ENCODE measurements around the gene CLEC3B.
A peak's percentile ranks its signal among the peaks of the same experiment; 100 is the strongest.

The CLEC3B gene

GRCh38 chr3:45021524-45022297, 4.4 kb upstream of the CLEC3B start:
- H4K91ac ChIP-seq (ENCODE audit: low read depth, low read length, poor library complexity) = no peak overlapping the region
- H4K8ac ChIP-seq (ENCODE audit: low read depth, low read length) = no peak overlapping the region
- H2BK15ac ChIP-seq (ENCODE audit: low read length) = no peak overlapping the region
- no peak overlapping the region for H3K4me2 ChIP-seq (ENCODE audit: insufficient read depth, low read length, poor library complexity, severe bottlenecking)
- H3K18ac ChIP-seq (ENCODE audit: low read length) = no peak overlapping the region
- no peak overlapping the region for H3K14ac ChIP-seq (ENCODE audit: low read length)
- no peak overlapping the region for H2AK5ac ChIP-seq (ENCODE audit: low read depth, low read length)
- H3K23ac ChIP-seq (ENCODE audit: low read depth, low read length, poor library complexity) = no peak overlapping the region
- no peak overlapping the region for H3K27ac ChIP-seq (replicated peaks; ENCODE audit: low read length)
- H3K4me1 ChIP-seq (ENCODE audit: control insufficient read depth in 2 of 2, insufficient read depth in 1 of 2, low read depth in 1 of 2, low read length in 2 of 2) = peaks cover 0 to 2% of the 10 kb centered on the region in 2 donors
- no peak overlapping the region for H2AFZ ChIP-seq (ENCODE audit: low read length)
- no peak overlapping the region for H2BK5ac ChIP-seq (ENCODE audit: low read length)
- H3K36me3 ChIP-seq (replicated peaks in 1 of 2; ENCODE audit: control insufficient read depth in 2 of 2, insufficient read depth in 2 of 2, low read length in 2 of 2) = no peaks in the 10 kb centered on the region
- no CpG with 5 or more reads among the region's 12 CpGs for WGBS, 2 donors (ENCODE audit: extremely low coverage in 2 of 2, insufficient read length in 2 of 2, insufficient replicate concordance in 1 of 2)
- H3K4ac ChIP-seq (ENCODE audit: low read length) = no peak overlapping the region
- no peak overlapping the region for H2BK12ac ChIP-seq (ENCODE audit: low read length)
- H2BK120ac ChIP-seq (ENCODE audit: low read depth, low read length) = no peak overlapping the region
- H3K79me1 ChIP-seq (ENCODE audit: low read depth, low read length) = no peaks in the 10 kb centered on the region
- H3K9me3 ChIP-seq (replicated peaks in 1 of 2; ENCODE audit: control insufficient read depth in 2 of 2, insufficient read depth in 1 of 2, low read depth in 1 of 2, low read length in 2 of 2) = no peaks in the 10 kb centered on the region
- DNase-seq (ENCODE audit: low spot score) = no peak
- no peak overlapping the region for H3K9ac ChIP-seq (ENCODE audit: low read depth, low read length, poor library complexity)
- no peaks in the 10 kb centered on the region for H3K27me3 ChIP-seq (ENCODE audit: control insufficient read depth in 3 of 3, insufficient read depth in 3 of 3, low read depth in 1 of 3, low read length in 3 of 3)
- no peak overlapping the region for H3K4me3 ChIP-seq (ENCODE audit: low read length in 2 of 2)

GRCh38 chr3:45023675-45024074, 2.4 kb upstream of the CLEC3B start:
- WGBS, 2 donors (ENCODE audit: extremely low coverage in 2 of 2, insufficient read length in 2 of 2, insufficient replicate concordance in 1 of 2) = no CpG with 5 or more reads among the region's 3 CpGs
- H3K79me1 ChIP-seq (ENCODE audit: low read depth, low read length) = no peaks in the 10 kb centered on the region
- no peaks in the 10 kb centered on the region for H3K9me3 ChIP-seq (replicated peaks in 1 of 2; ENCODE audit: control insufficient read depth in 2 of 2, insufficient read depth in 1 of 2, low read depth in 1 of 2, low read length in 2 of 2)
- H3K36me3 ChIP-seq (replicated peaks in 1 of 2; ENCODE audit: control insufficient read depth in 2 of 2, insufficient read depth in 2 of 2, low read length in 2 of 2) = no peaks in the 10 kb centered on the region
- no peak overlapping the region for H3K9ac ChIP-seq (ENCODE audit: low read depth, low read length, poor library complexity)
- H3K18ac ChIP-seq (ENCODE audit: low read length) = no peak overlapping the region
- peaks cover 0 to 11% of the 10 kb centered on the region in 2 donors for H3K4me1 ChIP-seq (ENCODE audit: control insufficient read depth in 2 of 2, insufficient read depth in 1 of 2, low read depth in 1 of 2, low read length in 2 of 2)
- H2BK15ac ChIP-seq (ENCODE audit: low read length) = no peak overlapping the region
- H2BK5ac ChIP-seq (ENCODE audit: low read length) = no peak overlapping the region
- H3K4me2 ChIP-seq (ENCODE audit: insufficient read depth, low read length, poor library complexity, severe bottlenecking) = no peak overlapping the region
- H4K8ac ChIP-seq (ENCODE audit: low read depth, low read length) = no peak overlapping the region
- H4K91ac ChIP-seq (ENCODE audit: low read depth, low read length, poor library complexity) = no peak overlapping the region
- no peak for DNase-seq (ENCODE audit: low spot score)
- no peak overlapping the region for H3K4me3 ChIP-seq (ENCODE audit: low read length in 2 of 2)
- no peak overlapping the region for H2AK5ac ChIP-seq (ENCODE audit: low read depth, low read length)
- no peak overlapping the region for H3K23ac ChIP-seq (ENCODE audit: low read depth, low read length, poor library complexity)
- H3K27me3 ChIP-seq (ENCODE audit: control insufficient read depth in 3 of 3, insufficient read depth in 3 of 3, low read depth in 1 of 3, low read length in 3 of 3) = no peaks in the 10 kb centered on the region
- H3K14ac ChIP-seq (ENCODE audit: low read length) = no peak overlapping the region
- no peak overlapping the region for H3K4ac ChIP-seq (ENCODE audit: low read length)
- H2BK120ac ChIP-seq (ENCODE audit: low read depth, low read length) = no peak overlapping the region
- H3K27ac ChIP-seq (replicated peaks; ENCODE audit: low read length) = no peak overlapping the region
- no peak overlapping the region for H2BK12ac ChIP-seq (ENCODE audit: low read length)
- no peak overlapping the region for H2AFZ ChIP-seq (ENCODE audit: low read length)

- no peaks in the 10 kb centered on the region for H3K79me1 ChIP-seq (ENCODE audit: low read depth, low read length)
- no peak overlapping the region for H2BK12ac ChIP-seq (ENCODE audit: low read length)
- no peak overlapping the region for H3K9ac ChIP-seq (ENCODE audit: low read depth, low read length, poor library complexity)
- H3K4me2 ChIP-seq (ENCODE audit: insufficient read depth, low read length, poor library complexity, severe bottlenecking) = no peak overlapping the region
- no peak overlapping the region for H2AFZ ChIP-seq (ENCODE audit: low read length)
- no peak overlapping the region for H2BK5ac ChIP-seq (ENCODE audit: low read length)
- peaks cover 0 to 11% of the 10 kb centered on the region in 2 donors for H3K4me1 ChIP-seq (ENCODE audit: control insufficient read depth in 2 of 2, insufficient read depth in 1 of 2, low read depth in 1 of 2, low read length in 2 of 2)
- WGBS, 2 donors (ENCODE audit: extremely low coverage in 2 of 2, insufficient read length in 2 of 2, insufficient replicate concordance in 1 of 2) = no CpG with 5 or more reads among the region's 6 CpGs
- no peak overlapping the region for H3K27ac ChIP-seq (replicated peaks; ENCODE audit: low read length)
- no peak overlapping the region for H3K4me3 ChIP-seq (ENCODE audit: low read length in 2 of 2)
- no peak overlapping the region for H4K91ac ChIP-seq (ENCODE audit: low read depth, low read length, poor library complexity)
- H4K8ac ChIP-seq (ENCODE audit: low read depth, low read length) = no peak overlapping the region
- no peak overlapping the region for H2BK120ac ChIP-seq (ENCODE audit: low read depth, low read length)
- no peak overlapping the region for H3K18ac ChIP-seq (ENCODE audit: low read length)
- H2BK15ac ChIP-seq (ENCODE audit: low read length) = no peak overlapping the region
- H3K4ac ChIP-seq (ENCODE audit: low read length) = no peak overlapping the region
- no peak overlapping the region for H3K23ac ChIP-seq (ENCODE audit: low read depth, low read length, poor library complexity)
- no peak for DNase-seq (ENCODE audit: low spot score)
- H3K9me3 ChIP-seq (replicated peaks in 1 of 2; ENCODE audit: control insufficient read depth in 2 of 2, insufficient read depth in 1 of 2, low read depth in 1 of 2, low read length in 2 of 2) = no peaks in the 10 kb centered on the region
- no peak overlapping the region for H2AK5ac ChIP-seq (ENCODE audit: low read depth, low read length)
- H3K27me3 ChIP-seq (ENCODE audit: control insufficient read depth in 3 of 3, insufficient read depth in 3 of 3, low read depth in 1 of 3, low read length in 3 of 3) = no peaks in the 10 kb centered on the region
- no peaks in the 10 kb centered on the region for H3K36me3 ChIP-seq (replicated peaks in 1 of 2; ENCODE audit: control insufficient read depth in 2 of 2, insufficient read depth in 2 of 2, low read length in 2 of 2)
- no peak overlapping the region for H3K14ac ChIP-seq (ENCODE audit: low read length)
Observed at GRCh38 chr3:45024542-45025255, 1.4 kb upstream of the CLEC3B start.

GRCh38 chr3:45026957-45027356, 854 bp downstream of the CLEC3B start:
- H2BK120ac ChIP-seq (ENCODE audit: low read depth, low read length) = no peak overlapping the region
- H2AK5ac ChIP-seq (ENCODE audit: low read depth, low read length) = no peak overlapping the region
- no peak overlapping the region for H3K18ac ChIP-seq (ENCODE audit: low read length)
- H3K79me1 ChIP-seq (ENCODE audit: low read depth, low read length) = no peaks in the 10 kb centered on the region
- H2BK15ac ChIP-seq (ENCODE audit: low read length) = no peak overlapping the region
- peak overlapping the region; percentile 71 for H2AFZ ChIP-seq (ENCODE audit: low read length)
- H3K9ac ChIP-seq (ENCODE audit: low read depth, low read length, poor library complexity) = peak overlapping the region; percentile 30
- no peak overlapping the region for H3K23ac ChIP-seq (ENCODE audit: low read depth, low read length, poor library complexity)
- H3K4me1 ChIP-seq (ENCODE audit: control insufficient read depth in 2 of 2, insufficient read depth in 1 of 2, low read depth in 1 of 2, low read length in 2 of 2) = peaks cover 0 to 11% of the 10 kb centered on the region in 2 donors
- no peak overlapping the region for H3K4me3 ChIP-seq (ENCODE audit: low read length in 2 of 2)
- no peak overlapping the region for H3K4ac ChIP-seq (ENCODE audit: low read length)
- H4K8ac ChIP-seq (ENCODE audit: low read depth, low read length) = no peak overlapping the region
- H3K36me3 ChIP-seq (replicated peaks in 1 of 2; ENCODE audit: control insufficient read depth in 2 of 2, insufficient read depth in 2 of 2, low read length in 2 of 2) = no peaks in the 10 kb centered on the region
- H2BK12ac ChIP-seq (ENCODE audit: low read length) = no peak overlapping the region
- H3K14ac ChIP-seq (ENCODE audit: low read length) = no peak overlapping the region
- no peak for DNase-seq (ENCODE audit: low spot score)
- WGBS, 2 donors (ENCODE audit: extremely low coverage in 2 of 2, insufficient read length in 2 of 2, insufficient replicate concordance in 1 of 2) = no CpG with 5 or more reads among the region's 4 CpGs
- H4K91ac ChIP-seq (ENCODE audit: low read depth, low read length, poor library complexity) = no peak overlapping the region
- no peak overlapping the region for H2BK5ac ChIP-seq (ENCODE audit: low read length)
- H3K4me2 ChIP-seq (ENCODE audit: insufficient read depth, low read length, poor library complexity, severe bottlenecking) = no peak overlapping the region
- H3K27ac ChIP-seq (replicated peaks; ENCODE audit: low read length) = no peak overlapping the region
- peaks cover 0 to 5% (median 0%) of the 10 kb centered on the region in 3 experiments for H3K27me3 ChIP-seq (ENCODE audit: control insufficient read depth in 3 of 3, insufficient read depth in 3 of 3, low read depth in 1 of 3, low read length in 3 of 3)
- H3K9me3 ChIP-seq (replicated peaks in 1 of 2; ENCODE audit: control insufficient read depth in 2 of 2, insufficient read depth in 1 of 2, low read depth in 1 of 2, low read length in 2 of 2) = no peaks in the 10 kb centered on the region
